Measurements from ENCODE around the gene SYCE1L.

SYCE1L gene

DNA sequence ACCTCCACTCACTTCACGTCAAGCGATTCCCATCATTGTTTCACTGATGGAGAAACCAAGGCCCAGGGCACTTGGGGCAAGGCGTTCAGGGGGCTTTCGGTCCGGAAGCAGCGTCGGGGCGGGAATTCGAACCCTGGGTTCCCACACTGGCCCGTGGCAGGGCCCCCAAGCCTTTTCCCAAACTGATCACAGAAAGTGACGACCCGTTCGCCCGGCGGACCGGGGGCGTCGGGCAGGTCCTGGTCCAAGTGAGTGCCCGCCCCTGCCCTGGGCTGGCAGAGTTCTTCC, 9.1 kb upstream of the SYCE1L start:
- TF ChIP-seq ZNF221 (tag by site-specific recombination; IDR thresholded peaks at IDR 0.05; ENCODE audit: borderline replicate concordance) (no peak), ZNF777 (tag by site-specific recombination; IDR thresholded peaks at IDR 0.05; ENCODE audit: borderline replicate concordance) (0 out of 2 replicates have a peak, but pooled peaks have one; percentile 68), ZFHX2 (tag by site-specific recombination; conservative IDR thresholded peaks at IDR 0.05) (peak; percentile 22; the same call in 1 of the 2 replicates)
- TF ChIP-seq, protein P1, sequence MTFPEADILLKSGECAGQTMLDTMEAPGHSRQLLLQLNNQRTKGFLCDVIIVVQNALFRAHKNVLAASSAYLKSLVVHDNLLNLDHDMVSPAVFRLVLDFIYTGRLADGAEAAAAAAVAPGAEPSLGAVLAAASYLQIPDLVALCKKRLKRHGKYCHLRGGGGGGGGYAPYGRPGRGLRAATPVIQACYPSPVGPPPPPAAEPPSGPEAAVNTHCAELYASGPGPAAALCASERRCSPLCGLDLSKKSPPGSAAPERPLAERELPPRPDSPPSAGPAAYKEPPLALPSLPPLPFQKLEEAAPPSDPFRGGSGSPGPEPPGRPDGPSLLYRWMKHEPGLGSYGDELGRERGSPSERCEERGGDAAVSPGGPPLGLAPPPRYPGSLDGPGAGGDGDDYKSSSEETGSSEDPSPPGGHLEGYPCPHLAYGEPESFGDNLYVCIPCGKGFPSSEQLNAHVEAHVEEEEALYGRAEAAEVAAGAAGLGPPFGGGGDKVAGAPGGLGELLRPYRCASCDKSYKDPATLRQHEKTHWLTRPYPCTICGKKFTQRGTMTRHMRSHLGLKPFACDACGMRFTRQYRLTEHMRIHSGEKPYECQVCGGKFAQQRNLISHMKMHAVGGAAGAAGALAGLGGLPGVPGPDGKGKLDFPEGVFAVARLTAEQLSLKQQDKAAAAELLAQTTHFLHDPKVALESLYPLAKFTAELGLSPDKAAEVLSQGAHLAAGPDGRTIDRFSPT (tag by site-specific recombination; IDR thresholded peaks at IDR 0.05) = peak; percentile 36; the same call in 1 of the 2 replicates
- peaks cover 0 to 24% of the 10 kb centered on the region in 2 experiments; a peak in 1 of 3 replicates for H3K36me3 ChIP-seq (ENCODE audit: control insufficient read depth in 2 of 2, insufficient read depth in 1 of 2, low read length in 2 of 2)
- peak overlapping the region; percentile 63 for H3K4me3 ChIP-seq (ENCODE audit: low read depth, low read length)
- H3K9me3 ChIP-seq (ENCODE audit: control insufficient read depth, insufficient read depth, low read depth, low read length) = no peaks in the 10 kb centered on the region
- ChIA-PET POLR2A (interaction anchor here (1.6 kb wide), 1 partner anchor 15 kb away, joined by 5 read pairs; no protein-coding TSS in a partner anchor), CTCF (interaction anchor here (1.6 kb wide), 1 partner anchor 10 kb away, joined by 5 read pairs; no protein-coding TSS in a partner anchor)
- no peaks in the 10 kb centered on the region for H3K4me1 ChIP-seq (ENCODE audit: control insufficient read depth, insufficient read depth, low read length)
- peak overlapping the region; percentile 72 for H3K27ac ChIP-seq (ENCODE audit: extremely low read depth, low read depth, low read length)

DNA sequence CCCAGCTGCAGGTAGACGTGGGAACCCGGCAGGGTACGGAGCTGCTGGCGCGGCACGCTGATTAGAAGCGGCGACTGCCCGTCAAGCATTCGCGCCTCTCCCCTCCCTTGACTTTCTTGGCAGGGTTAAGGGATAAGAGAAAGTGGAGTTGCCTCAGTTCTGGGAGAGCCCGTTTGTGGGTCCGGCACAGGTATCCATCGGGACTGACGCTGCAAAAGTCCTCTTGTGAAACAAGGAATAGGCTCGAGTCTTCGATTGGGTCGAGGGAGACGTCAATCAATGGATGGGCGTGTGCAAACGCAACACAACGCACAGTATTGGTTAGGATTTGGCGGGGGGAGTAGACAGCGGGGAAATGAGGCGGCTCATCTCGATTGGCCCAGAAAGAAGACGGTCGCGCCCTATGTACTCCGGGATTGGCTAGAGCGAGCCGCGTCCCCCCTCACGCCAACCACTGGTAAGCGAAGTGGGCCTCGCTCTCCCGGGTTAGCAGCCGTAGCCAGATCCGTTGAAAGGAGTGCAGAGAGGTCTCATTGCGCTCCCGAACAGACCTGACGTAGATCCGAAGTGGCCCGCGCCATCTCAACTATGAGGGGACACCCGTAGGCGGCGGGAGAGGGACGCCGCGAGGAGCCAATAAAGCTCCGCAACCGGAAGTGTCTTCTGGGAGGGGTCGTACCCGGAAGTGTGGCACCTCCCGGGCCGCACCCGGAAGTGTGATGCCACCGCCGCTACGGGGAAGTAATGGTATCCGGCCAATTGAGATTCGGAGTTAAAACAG, 8.5 kb upstream of the SYCE1L start, which contains the start of gene MON1B:
TSS of gene MON1B (plus strand) at position 713 of the 781 bp plus-strand sequence. CDS start 296 bp downstream, outside the sequence.
- peak within 1 kb of the TSS; percentile 63 for H3K4me3 ChIP-seq (ENCODE audit: low read depth, low read length)
- H3K27ac ChIP-seq (ENCODE audit: extremely low read depth, low read depth, low read length) = peak within 1 kb of the TSS; percentile 72
- ChIA-PET CTCF (no interaction called here), POLR2A (interaction anchor here (1.0 to 1.6 kb wide), 4 partner anchors 15 to 1549 kb away, joined by 3 to 5 read pairs (median 3); no protein-coding TSS in a partner anchor)
- no peaks in the 10 kb centered on the region for H3K9me3 ChIP-seq (ENCODE audit: control insufficient read depth, insufficient read depth, low read depth, low read length)
- peaks cover 0 to 29% of the 10 kb centered on the region in 2 experiments; a peak in 1 of 3 replicates for H3K36me3 ChIP-seq (ENCODE audit: control insufficient read depth in 2 of 2, insufficient read depth in 1 of 2, low read length in 2 of 2)
- H3K4me1 ChIP-seq (ENCODE audit: control insufficient read depth, insufficient read depth, low read length) = no peaks in the 10 kb centered on the region
- TF ChIP-seq, protein P2, sequence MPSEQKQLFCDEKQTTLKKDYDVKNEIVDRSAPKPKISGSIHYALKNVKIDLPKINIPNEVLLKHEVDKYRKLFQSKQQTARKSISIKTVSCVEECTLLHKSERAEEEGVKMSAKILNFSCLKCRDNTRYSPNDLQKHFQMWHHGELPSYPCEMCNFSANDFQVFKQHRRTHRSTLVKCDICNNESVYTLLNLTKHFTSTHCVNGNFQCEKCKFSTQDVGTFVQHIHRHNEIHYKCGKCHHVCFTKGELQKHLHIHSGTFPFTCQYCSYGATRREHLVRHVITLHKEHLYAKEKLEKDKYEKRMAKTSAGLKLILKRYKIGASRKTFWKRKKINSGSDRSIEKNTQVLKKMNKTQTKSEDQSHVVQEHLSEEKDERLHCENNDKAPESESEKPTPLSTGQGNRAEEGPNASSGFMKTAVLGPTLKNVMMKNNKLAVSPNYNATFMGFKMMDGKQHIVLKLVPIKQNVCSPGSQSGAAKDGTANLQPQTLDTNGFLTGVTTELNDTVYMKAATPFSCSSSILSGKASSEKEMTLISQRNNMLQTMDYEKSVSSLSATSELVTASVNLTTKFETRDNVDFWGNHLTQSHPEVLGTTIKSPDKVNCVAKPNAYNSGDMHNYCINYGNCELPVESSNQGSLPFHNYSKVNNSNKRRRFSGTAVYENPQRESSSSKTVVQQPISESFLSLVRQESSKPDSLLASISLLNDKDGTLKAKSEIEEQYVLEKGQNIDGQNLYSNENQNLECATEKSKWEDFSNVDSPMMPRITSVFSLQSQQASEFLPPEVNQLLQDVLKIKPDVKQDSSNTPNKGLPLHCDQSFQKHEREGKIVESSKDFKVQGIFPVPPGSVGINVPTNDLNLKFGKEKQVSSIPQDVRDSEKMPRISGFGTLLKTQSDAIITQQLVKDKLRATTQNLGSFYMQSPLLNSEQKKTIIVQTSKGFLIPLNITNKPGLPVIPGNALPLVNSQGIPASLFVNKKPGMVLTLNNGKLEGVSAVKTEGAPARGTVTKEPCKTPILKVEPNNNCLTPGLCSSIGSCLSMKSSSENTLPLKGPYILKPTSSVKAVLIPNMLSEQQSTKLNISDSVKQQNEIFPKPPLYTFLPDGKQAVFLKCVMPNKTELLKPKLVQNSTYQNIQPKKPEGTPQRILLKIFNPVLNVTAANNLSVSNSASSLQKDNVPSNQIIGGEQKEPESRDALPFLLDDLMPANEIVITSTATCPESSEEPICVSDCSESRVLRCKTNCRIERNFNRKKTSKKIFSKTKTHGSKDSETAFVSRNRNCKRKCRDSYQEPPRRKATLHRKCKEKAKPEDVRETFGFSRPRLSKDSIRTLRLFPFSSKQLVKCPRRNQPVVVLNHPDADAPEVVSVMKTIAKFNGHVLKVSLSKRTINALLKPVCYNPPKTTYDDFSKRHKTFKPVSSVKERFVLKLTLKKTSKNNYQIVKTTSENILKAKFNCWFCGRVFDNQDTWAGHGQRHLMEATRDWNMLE (tag by site-specific recombination; conservative IDR thresholded peaks at IDR 0.05; ENCODE audit: low read depth) = peak; percentile 76
- TF ChIP-seq ZFP69B (tag by site-specific recombination; IDR thresholded peaks at IDR 0.05) (no peak), RBAK (tag by site-specific recombination; IDR thresholded peaks at IDR 0.05) (no peak), EGR2 (tag by site-specific recombination; IDR thresholded peaks at IDR 0.05; ENCODE audit: low read depth) (no peak), FEZF1 (tag by site-specific recombination; IDR thresholded peaks at IDR 0.05) (peak; percentile 31; the same call in 1 of the 2 replicates), TCF7L2 (IDR thresholded peaks at IDR 0.05; ENCODE audit: borderline replicate concordance, low read depth, low read length) (no peak), KLF8 (tag by site-specific recombination; IDR thresholded peaks at IDR 0.05) (peak; percentile 83), SALL2 (tag by site-specific recombination; IDR thresholded peaks at IDR 0.05; ENCODE audit: borderline replicate concordance) (no peak), HOXD13 (CRISPR knock-in tag; IDR thresholded peaks at IDR 0.05; ENCODE audit: borderline replicate concordance) (no peak), ZNF621 (tag by site-specific recombination; IDR thresholded peaks at IDR 0.05) (no peak), ZNF660 (tag by site-specific recombination; IDR thresholded peaks at IDR 0.05) (0 out of 2 replicates have a peak, but pooled peaks have one; percentile 27), ZNF37A (tag by site-specific recombination; IDR thresholded peaks at IDR 0.05) (no peak), ZNF548 (tag by site-specific recombination; IDR thresholded peaks at IDR 0.05) (no peak), ZNF157 (tag by site-specific recombination; IDR thresholded peaks at IDR 0.05) (no peak), KLF7 (tag by site-specific recombination; IDR thresholded peaks at IDR 0.05; ENCODE audit: borderline replicate concordance) (no peak)
- TF ChIP-seq, protein P3, sequence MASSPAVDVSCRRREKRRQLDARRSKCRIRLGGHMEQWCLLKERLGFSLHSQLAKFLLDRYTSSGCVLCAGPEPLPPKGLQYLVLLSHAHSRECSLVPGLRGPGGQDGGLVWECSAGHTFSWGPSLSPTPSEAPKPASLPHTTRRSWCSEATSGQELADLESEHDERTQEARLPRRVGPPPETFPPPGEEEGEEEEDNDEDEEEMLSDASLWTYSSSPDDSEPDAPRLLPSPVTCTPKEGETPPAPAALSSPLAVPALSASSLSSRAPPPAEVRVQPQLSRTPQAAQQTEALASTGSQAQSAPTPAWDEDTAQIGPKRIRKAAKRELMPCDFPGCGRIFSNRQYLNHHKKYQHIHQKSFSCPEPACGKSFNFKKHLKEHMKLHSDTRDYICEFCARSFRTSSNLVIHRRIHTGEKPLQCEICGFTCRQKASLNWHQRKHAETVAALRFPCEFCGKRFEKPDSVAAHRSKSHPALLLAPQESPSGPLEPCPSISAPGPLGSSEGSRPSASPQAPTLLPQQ (tag by site-specific recombination; IDR thresholded peaks at IDR 0.05) = peak; percentile 77
- TF ChIP-seq, protein P4, sequence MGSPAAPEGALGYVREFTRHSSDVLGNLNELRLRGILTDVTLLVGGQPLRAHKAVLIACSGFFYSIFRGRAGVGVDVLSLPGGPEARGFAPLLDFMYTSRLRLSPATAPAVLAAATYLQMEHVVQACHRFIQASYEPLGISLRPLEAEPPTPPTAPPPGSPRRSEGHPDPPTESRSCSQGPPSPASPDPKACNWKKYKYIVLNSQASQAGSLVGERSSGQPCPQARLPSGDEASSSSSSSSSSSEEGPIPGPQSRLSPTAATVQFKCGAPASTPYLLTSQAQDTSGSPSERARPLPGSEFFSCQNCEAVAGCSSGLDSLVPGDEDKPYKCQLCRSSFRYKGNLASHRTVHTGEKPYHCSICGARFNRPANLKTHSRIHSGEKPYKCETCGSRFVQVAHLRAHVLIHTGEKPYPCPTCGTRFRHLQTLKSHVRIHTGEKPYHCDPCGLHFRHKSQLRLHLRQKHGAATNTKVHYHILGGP (tag by site-specific recombination; IDR thresholded peaks at IDR 0.05) = no peak
- TF ChIP-seq, protein P5, sequence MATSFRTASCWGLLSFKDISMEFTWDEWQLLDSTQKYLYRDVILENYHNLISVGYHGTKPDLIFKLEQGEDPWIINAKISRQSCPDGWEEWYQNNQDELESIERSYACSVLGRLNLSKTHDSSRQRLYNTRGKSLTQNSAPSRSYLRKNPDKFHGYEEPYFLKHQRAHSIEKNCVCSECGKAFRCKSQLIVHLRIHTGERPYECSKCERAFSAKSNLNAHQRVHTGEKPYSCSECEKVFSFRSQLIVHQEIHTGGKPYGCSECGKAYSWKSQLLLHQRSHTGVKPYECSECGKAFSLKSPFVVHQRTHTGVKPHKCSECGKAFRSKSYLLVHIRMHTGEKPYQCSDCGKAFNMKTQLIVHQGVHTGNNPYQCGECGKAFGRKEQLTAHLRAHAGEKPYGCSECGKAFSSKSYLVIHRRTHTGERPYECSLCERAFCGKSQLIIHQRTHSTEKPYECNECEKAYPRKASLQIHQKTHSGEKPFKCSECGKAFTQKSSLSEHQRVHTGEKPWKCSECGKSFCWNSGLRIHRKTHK (tag by site-specific recombination; IDR thresholded peaks at IDR 0.05) = no peak
